ENCODE measurements around the gene EIF4E2. TPM values are rescaled to one million over a fixed set of nuclear protein-coding genes. Genes with fewer than 3 reads are reported as not detected.
"Not testable (repeated sequence)": the region's sequence is repeated elsewhere in the genome, so short reads cannot be mapped to it uniquely, and the experiment has no call there.

EIF4E2 gene
- total and polyA plus RNA-seq, 3 donors from 2014 or later, result 56.3 to 93.5 (median 67.5) TPM

GRCh38 chr2:232562515-232563151 lies 12.1 kb downstream of the EIF4E2 start:
- Histone ChIP-seq H3K27ac (no peak overlapping the region), H3K27me3 (no peaks in the 10 kb centered on the region), H3K4me1 (no peaks in the 10 kb centered on the region), H3K9me3 (no peaks in the 10 kb centered on the region), H3K4me3 (no peak overlapping the region), H3K36me3 (ENCODE audit: low read depth, missing control alignments) (peaks cover 4% of the 10 kb centered on the region)
- TF ChIP-seq CTCF (IDR thresholded peaks at IDR 0.05) (no peak), POLR2A (IDR thresholded peaks at IDR 0.05) (no peak)
- 81 to 94% methylated on average over 8 of the region's 8 CpGs for WGBS, 2 donors
- intact Hi-C loops (cut with DNase I; ENCODE audit: low total_unique reads), result no loop called here
- no peak for DNase-seq

GRCh38 chr2:232563580-232563979 lies 13.1 kb downstream of the EIF4E2 start:
- 51 to 80% methylated on average over 3 of the region's 3 CpGs for WGBS, 2 donors
- Histone ChIP-seq H3K4me1 (no peaks in the 10 kb centered on the region), H3K9me3 (no peaks in the 10 kb centered on the region), H3K4me3 (no peak overlapping the region), H3K27ac (no peak overlapping the region), H3K27me3 (no peaks in the 10 kb centered on the region), H3K36me3 (ENCODE audit: low read depth, missing control alignments) (peaks cover 4% of the 10 kb centered on the region)
- TF ChIP-seq POLR2A (IDR thresholded peaks at IDR 0.05) (no peak), CTCF (IDR thresholded peaks at IDR 0.05) (no peak)
- intact Hi-C loops (cut with DNase I; ENCODE audit: low total_unique reads), result no loop called here
- no peak for DNase-seq

- H3K36me3 ChIP-seq (ENCODE audit: low read depth, missing control alignments), result peaks cover 4% of the 10 kb centered on the region
- no peak overlapping the region for H3K4me3 ChIP-seq
- no peak for TF ChIP-seq CTCF (IDR thresholded peaks at IDR 0.05)
- TF ChIP-seq POLR2A (IDR thresholded peaks at IDR 0.05), result no peak
- DNase-seq, result no peak
- H3K27ac ChIP-seq, result no peak overlapping the region
- H3K9me3 ChIP-seq, result no peaks in the 10 kb centered on the region
- H3K4me1 ChIP-seq, result no peaks in the 10 kb centered on the region
- H3K27me3 ChIP-seq, result no peaks in the 10 kb centered on the region
- intact Hi-C loops (cut with DNase I; ENCODE audit: low total_unique reads), result no loop called here
These were observed 17.2 kb downstream of the EIF4E2 start for GRCh38 chr2:232567721-232568120.

GRCh38 chr2:232568161-232568560 lies 17.7 kb downstream of the EIF4E2 start:
- Histone ChIP-seq H3K27me3 (no peaks in the 10 kb centered on the region), H3K4me3 (no peak overlapping the region), H3K4me1 (no peaks in the 10 kb centered on the region), H3K36me3 (ENCODE audit: low read depth, missing control alignments) (peaks cover 4% of the 10 kb centered on the region), H3K27ac (no peak overlapping the region), H3K9me3 (no peaks in the 10 kb centered on the region)
- no peak for DNase-seq
- no peak for TF ChIP-seq POLR2A (IDR thresholded peaks at IDR 0.05)
- TF ChIP-seq CTCF (IDR thresholded peaks at IDR 0.05), result no peak
- intact Hi-C loops (cut with DNase I; ENCODE audit: low total_unique reads), result no loop called here
- 79 to 84% methylated on average over 5 of the region's 5 CpGs for WGBS, 2 donors

GRCh38 chr2:232569541-232569940 lies 19.1 kb downstream of the EIF4E2 start:
- TF ChIP-seq POLR2A (IDR thresholded peaks at IDR 0.05), result no peak
- TF ChIP-seq CTCF (IDR thresholded peaks at IDR 0.05), result no peak
- intact Hi-C loops (cut with DNase I; ENCODE audit: low total_unique reads), result no loop called here
- Histone ChIP-seq H3K36me3 (ENCODE audit: low read depth, missing control alignments) (peaks cover 3% of the 10 kb centered on the region), H3K4me1 (no peaks in the 10 kb centered on the region), H3K27ac (no peak overlapping the region), H3K4me3 (no peak overlapping the region), H3K27me3 (no peaks in the 10 kb centered on the region), H3K9me3 (no peaks in the 10 kb centered on the region)
- no peak for DNase-seq
- WGBS, 2 donors, result 92 to 93% methylated on average over 9 of the region's 9 CpGs

GRCh38 chr2:232570481-232570880 lies 20.0 kb downstream of the EIF4E2 start:
- H3K27me3 ChIP-seq; H3K27ac ChIP-seq; H3K9me3 ChIP-seq; H3K36me3 ChIP-seq (ENCODE audit: low read depth, missing control alignments); H3K4me3 ChIP-seq; H3K4me1 ChIP-seq; intact Hi-C loops (cut with DNase I; ENCODE audit: low total_unique reads); DNase-seq: not testable (repeated sequence)
- 85 to 92% methylated on average over 6 of the region's 6 CpGs for WGBS, 2 donors
